ENCODE data around the gene MYO18B. TPM values are rescaled to one million over a fixed set of nuclear protein-coding genes. Genes with fewer than 3 reads are reported as not detected.

The MYO18B gene
- total and polyA plus RNA-seq, 9 donors: 0.02 to 0.23 (median 0.10) TPM; not detected in 5

GRCh38 chr22:25878933-25879332 is 136.9 kb downstream of the MYO18B start:
- TF ChIP-seq EP300 (IDR thresholded peaks at IDR 0.05) (no peak), CTCF (IDR thresholded peaks at IDR 0.05) (no peak), POLR2A (IDR thresholded peaks at IDR 0.05) (no peak)
- intact Hi-C loops (cut with DNase I): no loop called here
- Histone ChIP-seq H3K9me3 (no peaks in the 10 kb centered on the region), H3K27me3 (no peaks in the 10 kb centered on the region), H3K27ac (no peak overlapping the region), H3K36me3 (no peaks in the 10 kb centered on the region), H3K4me1 (ENCODE audit: insufficient read depth) (no peaks in the 10 kb centered on the region), H3K4me3 (no peak overlapping the region)
- 51 to 65% (median 59%) methylated on average over 3 of the region's 3 CpGs for WGBS, 3 donors
- no peak for DNase-seq

GRCh38 chr22:25880524-25880923 is 138.5 kb downstream of the MYO18B start:
- Histone ChIP-seq H3K27me3 (no peaks in the 10 kb centered on the region), H3K9me3 (no peaks in the 10 kb centered on the region), H3K4me3 (no peak overlapping the region), H3K4me1 (ENCODE audit: insufficient read depth) (no peaks in the 10 kb centered on the region), H3K27ac (no peak overlapping the region), H3K36me3 (no peaks in the 10 kb centered on the region)
- WGBS, 3 donors: 68 to 80% (median 72%) methylated on average over 2 of the region's 2 CpGs
- TF ChIP-seq CTCF (IDR thresholded peaks at IDR 0.05) (no peak), POLR2A (IDR thresholded peaks at IDR 0.05) (no peak), EP300 (IDR thresholded peaks at IDR 0.05) (no peak)
- DNase-seq: no peak
- intact Hi-C loops (cut with DNase I): no loop called here

- TF ChIP-seq POLR2A (IDR thresholded peaks at IDR 0.05) (no peak), CTCF (IDR thresholded peaks at IDR 0.05) (no peak), EP300 (IDR thresholded peaks at IDR 0.05) (no peak)
- Histone ChIP-seq H3K4me3 (no peak overlapping the region), H3K4me1 (ENCODE audit: insufficient read depth) (no peaks in the 10 kb centered on the region), H3K36me3 (no peaks in the 10 kb centered on the region), H3K9me3 (no peaks in the 10 kb centered on the region), H3K27ac (no peak overlapping the region), H3K27me3 (no peaks in the 10 kb centered on the region)
- 45 to 54% (median 52%) methylated on average over 8 of the region's 8 CpGs for whole genome bisulfite sequencing, 3 donors
- no peak for DNase-seq
- intact Hi-C loops (cut with DNase I): no loop called here
These were observed 139.3 kb downstream of the MYO18B start for GRCh38 chr22:25881210-25881755.

- H3K4me3 ChIP-seq: no peak overlapping the region
- intact Hi-C loops (cut with DNase I): no loop called here
- H3K27ac ChIP-seq: no peak overlapping the region
- H3K27me3 ChIP-seq: no peaks in the 10 kb centered on the region
- no peak for TF ChIP-seq EP300 (IDR thresholded peaks at IDR 0.05)
- no peak for TF ChIP-seq POLR2A (IDR thresholded peaks at IDR 0.05)
- no peak for TF ChIP-seq CTCF (IDR thresholded peaks at IDR 0.05)
- DNase-seq: no peak
- no peaks in the 10 kb centered on the region for H3K36me3 ChIP-seq
- WGBS, 3 donors: 58 to 61% (median 58%) methylated on average over 2 of the region's 2 CpGs
- no peaks in the 10 kb centered on the region for H3K9me3 ChIP-seq
- H3K4me1 ChIP-seq (ENCODE audit: insufficient read depth): no peaks in the 10 kb centered on the region
These were observed 140.4 kb downstream of the MYO18B start for GRCh38 chr22:25882360-25882759.

Measured in ovary (tissue), 9 donors.